HG02981 (cell line): Measurements from ENCODE around the gene STRIP1.
"Not testable (repeated sequence)": the region's sequence is repeated elsewhere in the genome, so short reads cannot be mapped to it uniquely, and the experiment has no call there.

Experiments used
- ATAC-seq: cut with Tn5 transposase; IDR thresholded peaks from one replicate; pipeline ENCODE4 v1.9.1; 2021; ENCODE audit warnings: mild to moderate bottlenecking, moderate library complexity; ENCODE audit not compliant: unreplicated experiment

Gene STRIP1

DNA sequence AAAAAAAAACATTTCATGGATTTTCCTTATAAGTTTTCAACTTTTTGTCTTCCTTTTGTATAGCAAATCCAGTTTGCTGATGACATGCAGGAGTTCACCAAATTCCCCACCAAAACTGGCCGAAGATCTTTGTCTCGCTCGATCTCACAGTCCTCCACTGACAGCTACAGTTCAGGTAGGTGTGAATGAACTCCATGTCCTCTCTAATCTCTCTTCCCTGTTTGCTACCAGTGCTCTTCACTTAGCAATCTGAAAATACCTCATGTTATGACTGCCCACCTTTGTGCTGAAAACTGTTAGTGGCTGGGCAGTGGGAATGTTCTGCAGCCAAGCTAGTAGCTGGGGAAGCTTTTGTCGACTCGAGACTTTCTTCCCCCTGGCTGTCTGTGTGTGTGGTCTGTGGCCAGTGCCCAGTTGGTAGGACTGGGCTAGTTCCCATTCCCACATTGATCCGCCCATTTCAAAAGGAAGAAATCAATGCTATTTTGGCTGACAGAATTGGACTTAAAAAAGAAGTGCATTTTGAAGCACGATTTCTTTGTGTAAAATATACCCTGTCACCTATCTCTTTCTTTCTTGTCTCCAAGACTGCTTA is 25.4 kb upstream of the STRIP1 start:
- no peak for ATAC-seq

GRCh38 chr1:110011527-110012041 is 22.8 kb upstream of the STRIP1 start:
- ATAC-seq = peak; percentile 94

GRCh38 chr1:110012100-110012780 is 22.2 kb upstream of the STRIP1 start:
- ATAC-seq = peak; percentile 68

DNA sequence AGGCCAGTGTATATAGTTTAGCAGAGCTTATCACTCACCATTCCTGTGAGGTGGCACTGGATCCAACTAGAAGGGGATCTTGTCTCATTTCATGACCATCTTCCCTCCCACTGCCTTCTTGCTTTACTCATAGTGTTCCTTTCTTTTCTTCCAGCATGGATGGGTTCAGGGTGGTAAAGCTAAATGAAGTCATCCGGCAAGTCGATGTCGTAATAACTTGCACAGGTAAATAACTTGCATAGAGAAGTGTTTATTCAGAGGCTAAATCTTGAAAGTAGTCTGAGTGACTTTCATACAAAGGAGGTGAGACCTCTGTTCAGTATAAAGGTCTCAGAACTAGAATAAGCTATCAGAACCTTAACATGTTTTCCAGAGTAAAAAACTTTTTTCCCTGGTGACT is 16.6 kb upstream of the STRIP1 start:
- no peak for ATAC-seq

- ATAC-seq = no peak
These were observed 16.0 kb upstream of the STRIP1 start for GRCh38 chr1:110018396-110018795.

GRCh38 chr1:110019770-110020169 is 14.7 kb upstream of the STRIP1 start:
- no peak for ATAC-seq

DNA sequence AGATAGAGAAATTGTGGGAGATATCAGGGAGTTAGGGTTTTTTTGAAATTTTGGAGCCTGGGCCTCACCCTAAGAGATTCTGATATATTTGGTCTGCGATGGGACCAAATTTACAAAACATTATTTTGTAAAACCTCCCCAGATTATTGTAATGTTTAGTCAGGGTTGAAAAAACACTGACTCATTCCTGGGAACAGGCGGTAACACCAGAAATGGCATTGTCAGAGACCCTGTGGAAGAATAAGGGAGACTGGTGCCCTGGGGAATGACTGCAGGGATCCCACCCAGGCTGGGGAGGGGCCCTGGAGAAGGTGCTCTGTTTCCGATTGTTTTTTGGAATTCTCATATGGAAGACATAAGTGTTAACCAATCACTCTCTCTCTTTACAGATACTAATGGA is 13.1 kb upstream of the STRIP1 start:
- no peak for ATAC-seq

- no peak for ATAC-seq
These were observed 9.8 kb upstream of the STRIP1 start for GRCh38 chr1:110024613-110025012.

- not testable (repeated sequence) for ATAC-seq
These were observed 3.7 kb upstream of the STRIP1 start for GRCh38 chr1:110030687-110031086.

DNA sequence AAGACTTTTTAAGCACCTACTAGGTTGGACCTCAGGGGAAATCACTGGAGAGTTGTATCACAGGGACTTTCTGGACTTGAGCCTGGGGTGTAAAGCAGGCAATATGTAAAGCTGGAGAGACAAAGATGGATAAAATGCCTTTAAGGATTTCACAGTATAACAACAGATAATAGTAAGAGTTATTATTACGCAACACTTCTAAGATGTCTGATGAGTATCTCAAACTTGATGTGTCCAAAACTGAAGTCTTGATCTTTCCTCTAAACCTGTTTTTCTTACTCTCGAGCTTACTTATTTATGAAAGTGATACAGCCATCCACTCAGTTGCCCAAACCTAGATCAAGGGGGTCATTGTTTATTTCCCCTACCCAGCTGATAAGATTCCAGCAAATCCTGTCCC is 2.1 kb upstream of the STRIP1 start:
- ATAC-seq = no peak

GRCh38 chr1:110033421-110033820 is 1.0 kb upstream of the STRIP1 start:
- ATAC-seq = no peak

DNA sequence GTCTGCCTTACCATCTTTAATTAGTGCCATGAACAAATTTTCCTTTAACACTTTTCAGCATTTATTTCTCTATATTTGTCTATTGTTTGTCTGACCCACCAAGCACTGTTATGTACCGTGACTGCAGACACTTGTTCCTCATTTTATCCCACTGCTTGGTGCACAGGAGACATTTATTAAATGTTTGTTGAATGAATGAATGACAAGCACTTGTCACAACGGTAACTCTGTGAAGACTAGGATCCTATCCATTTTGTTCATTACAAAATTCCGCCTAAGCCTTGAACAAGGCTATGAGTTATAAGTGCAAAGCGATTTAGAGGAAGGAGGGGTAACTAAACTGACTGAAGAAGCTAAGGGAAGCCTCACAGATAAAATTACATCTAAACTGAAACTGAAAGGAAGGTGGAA is 379 bp upstream of the STRIP1 start:
- ATAC-seq = no peak

GRCh38 chr1:110035236-110035752 is 870 bp downstream of the STRIP1 start:
- ATAC-seq = peak; percentile 12

DNA sequence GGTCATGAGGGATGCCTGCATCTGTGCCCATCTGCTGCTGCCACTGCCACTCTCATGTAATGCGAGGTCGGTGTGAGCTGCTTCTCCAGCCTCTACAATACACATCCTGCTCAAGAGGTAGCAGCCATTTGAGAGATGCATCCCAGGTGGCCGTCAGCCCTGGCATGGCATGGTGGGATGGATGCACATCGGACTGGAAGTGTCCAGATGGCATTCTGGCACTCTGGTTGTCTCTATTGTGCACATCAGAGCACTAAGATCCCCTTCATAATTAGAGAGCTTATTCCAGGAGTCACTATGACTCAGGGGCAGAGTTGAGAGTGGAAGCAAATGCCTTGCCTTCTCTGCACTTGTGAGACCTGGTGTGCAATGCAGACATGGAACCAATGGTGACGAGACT is 3.8 kb downstream of the STRIP1 start:
- ATAC-seq = no peak

- no peak for ATAC-seq
These were observed 5.2 kb downstream of the STRIP1 start for GRCh38 chr1:110039641-110040040.

DNA sequence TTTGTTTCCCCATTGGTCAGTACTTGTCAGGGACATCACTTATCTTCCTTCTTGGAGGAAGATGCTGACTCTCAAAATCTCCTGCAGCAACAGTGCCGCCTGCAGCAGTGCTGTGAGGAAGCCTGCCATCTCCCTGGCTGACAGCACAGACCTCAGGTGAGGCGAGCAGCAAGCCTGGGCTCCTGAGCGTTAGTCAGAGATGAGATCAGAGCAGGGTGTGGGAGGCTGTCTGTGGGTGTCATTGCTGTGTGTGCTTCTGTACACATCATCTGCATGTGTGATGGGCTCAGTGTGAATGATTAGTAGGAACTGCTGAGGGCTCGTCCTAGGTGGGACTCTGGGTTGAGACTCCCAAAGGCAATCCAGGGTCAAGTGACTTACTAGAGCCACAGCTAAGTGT is 6.1 kb downstream of the STRIP1 start:
- no peak for ATAC-seq

DNA sequence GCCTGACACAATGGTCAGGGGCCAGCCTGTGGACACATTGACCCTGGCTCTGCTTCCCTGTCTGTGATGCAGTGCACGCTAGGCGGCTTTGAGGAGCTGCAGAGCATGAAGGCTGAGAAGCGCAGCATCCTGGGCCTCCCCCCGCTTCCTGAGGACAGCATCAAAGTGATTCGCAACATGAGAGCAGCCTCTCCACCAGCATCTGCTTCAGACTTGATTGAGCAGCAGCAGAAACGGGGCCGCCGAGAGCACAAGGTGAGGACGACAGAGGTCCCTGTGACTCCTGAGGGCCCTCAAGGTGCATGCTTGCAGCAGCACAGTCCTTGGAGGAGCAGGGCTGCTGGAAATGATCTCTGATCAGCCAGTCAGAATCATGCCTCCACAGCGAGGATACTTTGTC is 8.6 kb downstream of the STRIP1 start:
- no peak for ATAC-seq

GRCh38 chr1:110047463-110047862 is 13.0 kb downstream of the STRIP1 start:
- ATAC-seq = no peak

DNA sequence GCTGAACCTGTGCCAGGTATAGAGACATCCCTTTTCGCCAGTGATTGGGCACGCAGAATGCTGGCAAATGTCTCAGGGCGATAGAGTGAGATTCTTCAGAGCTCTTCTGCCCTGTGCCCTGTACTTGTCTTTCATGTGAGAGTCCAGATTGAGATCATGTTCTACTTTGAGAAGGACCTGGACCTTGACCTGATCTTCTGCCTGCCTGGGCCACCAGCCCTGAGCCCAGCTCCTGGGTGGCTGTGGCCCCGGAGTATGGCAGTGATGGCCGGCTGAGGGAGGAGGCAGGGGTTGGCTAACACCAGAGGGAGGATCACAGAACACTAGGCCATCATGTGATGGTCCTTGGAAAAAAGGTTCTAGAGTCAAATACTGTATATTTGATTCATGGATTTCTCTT is 13.8 kb downstream of the STRIP1 start:
- no peak for ATAC-seq

DNA sequence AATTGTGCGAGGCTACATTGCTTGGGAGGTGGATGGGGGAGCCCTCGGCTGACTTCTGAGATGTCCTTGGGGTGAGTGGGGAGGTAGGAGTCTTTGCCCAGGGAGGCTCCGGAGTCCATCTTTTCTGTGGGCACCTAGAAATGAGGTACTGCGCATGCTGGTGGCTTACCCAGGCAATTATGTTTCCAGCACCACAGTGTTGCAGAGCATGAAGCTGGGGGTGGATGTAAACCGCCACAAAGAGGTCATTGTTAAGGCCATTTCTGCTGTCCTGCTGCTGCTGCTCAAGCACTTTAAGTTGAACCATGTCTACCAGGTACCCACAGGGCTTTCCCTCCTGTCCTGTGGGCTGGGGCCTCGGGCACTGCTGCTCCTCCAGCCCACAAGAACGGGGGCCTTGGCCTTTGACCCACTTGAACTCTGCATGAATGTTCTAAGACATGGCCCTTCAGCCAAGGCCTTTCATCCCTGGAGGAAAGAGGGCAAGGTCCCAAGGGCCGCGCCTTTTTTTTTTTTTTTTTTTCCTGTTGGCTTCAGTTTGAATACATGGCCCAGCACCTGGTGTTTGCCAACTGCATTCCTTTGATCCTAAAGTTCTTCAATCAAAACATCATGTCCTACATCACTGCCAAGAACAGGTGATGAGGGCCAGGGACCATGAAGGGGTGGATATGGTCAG is 14.6 kb downstream of the STRIP1 start:
- ATAC-seq = no peak

DNA sequence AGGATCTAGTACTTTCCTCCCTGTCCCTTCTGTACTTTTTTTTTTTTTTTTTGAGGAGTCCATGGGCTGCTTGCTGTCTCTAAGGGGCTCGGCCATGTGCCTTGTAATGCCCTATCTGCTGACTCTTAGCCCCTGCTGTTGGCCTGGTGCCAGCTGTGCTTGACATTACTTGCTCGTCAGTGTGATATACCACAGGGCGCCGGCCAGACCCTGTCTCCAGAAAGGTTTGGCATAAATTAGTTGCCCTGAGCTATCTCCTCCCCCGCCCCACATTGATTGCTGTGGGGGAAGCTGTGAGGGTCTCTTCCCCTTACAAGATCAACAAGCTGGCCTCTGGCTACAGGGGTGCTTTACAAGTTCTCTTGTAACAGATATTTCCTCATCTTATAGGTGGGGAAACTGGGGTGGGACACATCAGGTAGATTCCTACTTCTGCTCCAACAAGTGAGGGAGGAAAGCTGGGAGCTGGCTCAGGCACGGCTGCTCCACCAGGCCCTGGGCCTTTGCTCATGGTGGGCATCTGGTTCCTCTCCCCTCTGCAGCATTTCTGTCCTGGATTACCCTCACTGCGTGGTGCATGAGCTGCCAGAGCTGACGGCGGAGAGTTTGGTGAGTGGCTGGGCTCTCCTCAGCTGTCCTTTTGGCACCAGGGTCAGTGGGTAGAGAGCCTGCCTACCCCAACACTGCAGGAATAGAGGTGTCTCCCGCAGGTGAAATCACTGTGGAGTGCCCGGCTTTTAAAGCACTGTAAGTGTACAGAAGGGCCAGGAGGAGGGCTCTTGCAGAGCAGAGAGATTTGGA is 15.6 kb downstream of the STRIP1 start:
- ATAC-seq = no peak
